GM04503 (cell line): Measurements from ENCODE around the gene PPP2R2B.

Source experiments
- DNase-seq: peaks from one replicate; pipeline ENCODE4 v3.0.0-alpha.2; 2012; ENCODE audit warnings: low read depth

The PPP2R2B gene

DNA sequence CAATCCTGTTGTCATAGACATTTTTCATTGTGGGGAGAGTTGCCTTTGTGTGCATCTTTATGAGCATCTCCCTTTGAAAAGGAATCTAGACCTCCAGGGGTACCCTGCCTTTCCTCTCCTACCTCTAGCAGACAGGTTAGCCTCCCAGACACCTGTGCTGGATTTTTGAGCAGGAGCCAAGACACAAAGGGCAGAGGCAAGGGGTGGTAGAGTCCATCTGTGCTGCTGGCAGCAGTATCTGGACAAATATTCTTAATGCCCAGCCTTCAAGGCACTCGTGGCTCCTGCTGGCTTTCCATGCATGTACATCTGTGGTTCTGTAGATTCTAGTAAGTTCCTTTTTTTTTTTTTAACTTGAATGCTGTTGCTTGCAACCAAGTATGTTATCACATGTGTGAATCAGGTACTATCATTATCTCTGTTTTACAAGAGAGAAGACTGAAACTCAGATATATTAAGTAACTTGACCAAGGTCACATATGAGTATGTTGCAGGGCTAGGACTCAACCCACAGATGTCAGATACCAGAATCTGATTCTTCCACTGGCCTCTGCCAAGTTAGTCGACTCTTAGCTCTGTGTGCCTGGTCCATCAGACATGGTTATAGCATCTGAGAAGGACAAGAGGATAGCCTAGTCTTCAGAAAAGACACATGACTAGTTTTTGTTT, 329.6 kb downstream of the PPP2R2B start:
- DNase-seq, result no peak

- DNase-seq, result no peak
Observed at GRCh38 chr5:146544232-146544631, 334.3 kb downstream of the PPP2R2B start.

DNA sequence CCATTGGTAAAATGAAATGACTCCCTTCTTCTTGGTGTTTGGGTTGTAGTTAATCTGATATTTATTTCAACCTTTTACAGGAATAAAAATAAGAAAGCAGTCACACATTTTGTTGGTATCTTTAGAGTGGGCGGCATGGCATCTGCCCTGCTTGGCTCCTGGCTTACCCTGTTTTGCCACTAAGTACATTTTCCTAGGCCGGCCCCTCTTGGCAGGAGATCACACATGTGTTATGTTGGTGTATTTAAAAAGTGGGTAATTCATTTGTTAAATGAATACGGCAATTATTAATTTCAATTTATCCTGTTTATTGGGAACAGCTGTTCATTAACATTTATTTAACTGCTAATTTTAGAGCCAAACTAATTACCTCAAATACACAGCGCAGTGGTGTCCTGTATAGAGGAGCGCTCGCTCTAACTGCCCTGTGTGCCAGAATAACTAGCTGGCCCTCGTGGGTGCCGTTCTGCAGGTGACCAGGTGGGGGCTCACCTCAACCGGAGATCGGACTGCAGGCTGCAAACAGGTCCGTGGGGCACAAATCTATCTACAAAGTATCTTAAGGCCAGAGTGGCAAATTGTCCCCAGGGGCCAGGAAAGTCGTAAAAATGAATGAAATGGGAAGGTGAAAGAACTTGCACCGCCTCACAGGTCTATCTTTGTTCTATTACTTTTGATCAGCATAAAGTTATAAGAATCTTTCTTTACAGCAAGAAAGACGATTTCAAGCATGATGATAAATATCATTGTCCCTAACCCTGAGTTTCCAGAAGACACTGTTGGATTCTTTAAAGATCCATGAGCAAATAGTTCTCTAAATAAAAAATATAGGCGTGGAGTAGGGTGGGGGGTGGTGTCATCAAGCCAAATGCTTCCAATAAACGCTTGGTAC, 336.4 kb downstream of the PPP2R2B start:
- DNase-seq, result no peak

DNA sequence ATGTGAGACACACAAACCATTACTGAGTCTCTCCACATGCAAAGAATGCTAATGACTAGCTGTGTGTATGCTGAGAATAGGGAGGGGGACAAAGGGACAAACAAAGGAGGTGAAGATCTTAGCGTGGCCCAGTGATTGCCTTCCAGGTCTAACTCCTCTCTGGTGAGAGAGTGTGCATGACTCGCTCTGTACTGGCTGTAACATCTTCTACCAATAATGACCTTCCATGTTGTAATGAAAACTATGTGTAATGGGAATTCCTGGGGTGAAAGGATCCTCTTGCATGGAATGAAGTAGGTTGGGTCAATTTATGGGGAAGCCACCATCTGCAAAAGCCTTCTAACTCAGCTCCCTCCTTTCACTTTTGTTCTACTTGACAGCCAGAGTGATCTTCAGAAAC, 338.1 kb downstream of the PPP2R2B start:
- no peak for DNase-seq

- DNase-seq, result no peak
Observed at GRCh38 chr5:146539973-146540372, 338.6 kb downstream of the PPP2R2B start.

DNA sequence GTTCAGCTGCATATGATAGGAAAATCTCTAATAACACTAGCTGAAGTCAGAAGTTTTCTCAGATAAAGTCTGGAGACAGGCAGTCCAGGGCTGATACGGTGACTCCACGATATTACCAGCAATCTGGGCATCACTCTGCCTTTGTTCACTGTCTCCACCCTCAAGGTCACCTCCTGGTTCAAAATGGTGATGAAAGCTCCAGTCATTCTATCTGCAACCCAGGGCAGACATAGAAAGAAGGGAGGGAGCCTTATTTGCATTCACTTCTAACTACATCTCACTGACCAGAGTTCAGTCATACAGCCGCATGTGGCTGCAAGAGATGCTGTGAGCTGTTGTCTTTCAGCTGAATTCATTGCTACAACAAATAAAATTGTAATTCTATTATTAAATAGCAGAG, 340.1 kb downstream of the PPP2R2B start:
- DNase-seq, result no peak

DNA sequence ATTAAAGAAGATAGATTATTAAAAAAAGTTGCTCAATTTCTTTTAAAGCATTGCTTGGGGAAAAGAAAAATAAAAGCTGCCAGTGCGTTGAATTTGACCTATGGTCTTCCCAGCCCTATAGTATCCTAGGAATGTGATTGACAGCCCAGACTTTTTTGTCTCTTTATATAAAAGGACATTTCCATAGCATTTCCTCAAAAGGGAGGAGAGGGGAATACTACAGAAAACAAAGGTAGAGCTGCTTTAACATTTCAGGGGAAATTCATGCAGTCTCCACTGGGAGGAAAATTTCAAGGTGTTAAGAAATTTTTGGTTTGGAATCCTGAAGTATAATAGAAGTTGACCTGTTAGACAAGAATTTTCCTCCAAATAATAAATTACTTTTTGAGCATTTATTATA, 344.7 kb downstream of the PPP2R2B start:
- no peak for DNase-seq

DNA sequence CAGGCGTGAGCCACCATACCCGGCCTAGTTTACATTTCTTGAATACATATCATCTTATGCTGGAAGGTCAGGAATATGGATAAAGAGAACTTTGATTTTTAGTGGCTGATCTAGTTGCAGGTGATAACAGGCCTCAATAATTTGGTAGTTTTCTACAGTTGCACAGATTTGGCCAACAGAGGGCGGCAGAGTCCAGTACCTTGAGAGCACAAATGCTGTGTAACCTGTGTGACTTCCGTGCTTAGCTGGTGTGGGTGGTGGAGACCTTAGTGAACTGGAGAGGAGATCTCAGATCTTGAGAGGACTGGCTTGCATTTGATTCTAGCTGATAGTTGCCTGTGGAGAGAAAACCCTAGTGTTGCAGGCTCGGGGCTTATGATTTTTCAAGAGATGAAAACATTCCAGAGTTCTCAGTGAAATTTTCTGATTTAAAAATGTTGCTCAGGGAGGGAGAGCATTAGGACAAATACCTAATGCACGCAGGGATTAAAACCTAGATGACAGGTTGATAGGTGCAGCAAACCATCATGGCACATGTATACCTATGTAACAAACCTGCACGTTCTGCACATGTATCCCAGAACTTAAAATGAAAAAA, 345.2 kb downstream of the PPP2R2B start:
- DNase-seq, result peak; percentile 5
